Keratinocyte (primary cell): ENCODE results near the gene OAT.

Experiments used
- CTCF ChIP-seq, 3 experiments: IDR thresholded peaks in 1 of 3; conservative IDR thresholded peaks in 1 of 3; optimal IDR thresholded peaks in 1 of 3; 2 replicates in 2 of 3; 3 replicates in 1 of 3; pipeline versions ENCODE3 to v1.5.1; 2011; ENCODE audit warnings: low read length in 3 of 3, mild to moderate bottlenecking in 3 of 3, moderate library complexity in 2 of 3, control low read depth in 1 of 3, inconsistent platforms in 1 of 3; ENCODE audit not compliant: insufficient read depth in 2 of 3; ENCODE audit errors: extremely low read depth in 1 of 3
- EZH2 ChIP-seq: IDR thresholded peaks from one replicate; pipeline ENCODE4 v1.6.1; 2012; ENCODE audit warnings: inconsistent platforms, mild to moderate bottlenecking, low read length, moderate library complexity

- TF ChIP-seq CTCF (optimal IDR thresholded peaks at IDR 0.05 in 1 of 3, IDR thresholded peaks at IDR 0.05 in 1 of 3, conservative IDR thresholded peaks at IDR 0.05 in 1 of 3; ENCODE audit: extremely low read depth in 1 of 3, insufficient read depth in 2 of 3, low read length in 3 of 3) (no peak), EZH2 (no peak)
Observed at GRCh38 chr10:124369066-124369465, 49.7 kb downstream of the OAT start.
